OCI-LY7 (cell line): ENCODE data around the gene PBX1. TPM values are rescaled to one million over a fixed set of nuclear protein-coding genes. Genes with fewer than 3 reads are reported as not detected.

ENCODE experiments used
- BruUV-seq: library from RNA; stranded (reverse); fragments of 400-500 nt; replicated peaks from 2 replicates; lab custom pipeline; 2021; lab: Mats Ljungman, UMichigan
- CTCF ChIA-PET: fragments of 300-600 bp; sonication (Branson Sonifier 250); formaldehyde crosslinking; loops from one replicate; lab custom pipeline; 2022; ENCODE audit warnings: antibody characterized with exemption; ENCODE audit not compliant: unreplicated experiment; lab: Charles Lee
- POLR2A ChIA-PET: fragments of 300-600 bp; sonication (Branson Sonifier 250); formaldehyde crosslinking; loops from one replicate; lab custom pipeline; 2022; ENCODE audit warnings: antibody characterized with exemption; lab: Charles Lee
- DNase-seq: peaks from one replicate; pipeline ENCODE4 v3.0.0-alpha.2; 2015; ENCODE audit warnings: low spot score
- H2AFZ ChIP-seq: fragments of 200-600 bp; sonication (generic), shearing (Covaris generic); 2 replicates; pipeline ENCODE4 v1.6.1; 2014; ENCODE audit warnings: mild to moderate bottlenecking, antibody characterized with exemption, low read length, moderate library complexity
- H3K27ac ChIP-seq: fragments of 200-600 bp; sonication (generic); 2 replicates; pipeline ENCODE4 v1.5.1; 2014; ENCODE audit warnings: mixed run types, low read depth, mild to moderate bottlenecking, moderate library complexity, low read length, inconsistent platforms; ENCODE audit not compliant: poor library complexity, severe bottlenecking
- H3K36me3 ChIP-seq: fragments of 200-600 bp; sonication (generic); 2 replicates; pipeline ENCODE4 v1.6.1; 2014; ENCODE audit warnings: mild to moderate bottlenecking, antibody characterized with exemption, low read length, moderate library complexity, mixed read lengths; ENCODE audit not compliant: insufficient read depth
- H3K4me1 ChIP-seq: fragments of 200-600 bp; sonication (generic); 2 replicates; pipeline ENCODE4 v1.5.1; 2014; ENCODE audit warnings: mild to moderate bottlenecking, low read length; ENCODE audit not compliant: insufficient read depth, poor library complexity, severe bottlenecking
- H3K4me2 ChIP-seq: fragments of 200-600 bp; sonication (generic); 2 replicates; pipeline ENCODE4 v1.6.1; 2014; ENCODE audit warnings: mild to moderate bottlenecking, low read length
- H3K4me3 ChIP-seq: fragments of 200-600 bp; sonication (generic); 2 replicates; pipeline ENCODE4 v1.5.1; 2014; ENCODE audit warnings: mild to moderate bottlenecking, low read depth, low read length; ENCODE audit not compliant: poor library complexity, severe bottlenecking
- H3K79me2 ChIP-seq: fragments of 200-600 bp; sonication (generic); 2 replicates; pipeline ENCODE4 v1.6.1; 2016; ENCODE audit warnings: low read depth, mild to moderate bottlenecking, low read length, moderate library complexity, mixed read lengths; ENCODE audit not compliant: insufficient read depth
- H3K9me2 ChIP-seq: fragments of 200-600 bp; sonication (generic); 2 replicates; pipeline ENCODE4 v1.6.1; 2016; ENCODE audit warnings: mild to moderate bottlenecking, low read length, mixed read lengths; ENCODE audit not compliant: insufficient read depth
- H3K9me3 ChIP-seq: fragments of 200-600 bp; sonication (generic); 2 replicates; pipeline ENCODE4 v1.6.1; 2014; ENCODE audit warnings: mild to moderate bottlenecking, mixed run types, low read length, mixed read lengths
- H4K20me1 ChIP-seq: fragments of 200-600 bp; sonication (generic); 2 replicates; pipeline ENCODE4 v1.6.1; 2014; ENCODE audit warnings: mild to moderate bottlenecking, antibody characterized with exemption, low read length, moderate library complexity, mixed read lengths; ENCODE audit not compliant: insufficient read depth
- EZH2phosphoT487 ChIP-seq: fragments of 200-600 bp; sonication (generic); IDR thresholded peaks from 2 replicates; pipeline ENCODE4 v1.6.1; 2018; ENCODE audit warnings: low read depth, borderline replicate concordance, mild to moderate bottlenecking, mixed run types, antibody characterized with exemption, low read length, moderate library complexity, mixed read lengths
- intact Hi-C: fragments of 100-400 bp; cut with micrococcal nuclease; formaldehyde crosslinking; loops from one replicate; pipeline ENCODE4 v1.10.0; 2022; ENCODE audit not compliant: unreplicated experiment
- total RNA-seq, 2 experiments: library from RNA; depleted of rRNA in 1 of 2; stranded (reverse); fragments of >200 nt in 1 of 2; shearing (Covaris generic) in 1 of 2; gene quantifications; 2 replicates each; pipeline ENCODE4 v1.2.3, GENCODE V29; 2014 to 2022
- TF ChIP-seq, protein P1 (sequence below): fragments of 200-600 bp; sonication (generic); conservative IDR thresholded peaks from 2 replicates; pipeline ENCODE4 v1.5.1; 2014; ENCODE audit warnings: mild to moderate bottlenecking, antibody characterized with exemption, low read length, moderate library complexity, mixed read lengths

Gene PBX1
- total RNA-seq, 2 experiments from 2014 or later = not detected

DNA sequence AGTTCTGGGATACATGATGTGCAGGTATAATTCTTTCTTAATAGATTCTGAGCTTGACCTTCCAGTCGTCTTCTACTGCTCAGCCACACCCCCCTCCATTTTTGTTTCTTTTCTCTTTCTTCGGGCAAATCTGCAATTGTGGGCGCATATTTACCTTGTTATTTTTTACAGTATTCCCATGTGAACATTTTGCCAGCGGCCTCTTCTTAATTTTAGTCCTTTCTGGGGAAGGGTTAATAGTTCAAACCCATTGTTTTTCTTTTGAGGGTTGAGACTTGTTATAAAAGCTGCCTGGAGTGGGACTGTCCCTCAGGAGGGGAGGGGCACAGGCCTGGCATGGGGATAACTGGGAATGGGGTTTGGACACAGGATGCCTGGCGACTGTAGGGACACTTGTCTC, 40.3 kb downstream of the PBX1 start:
- no peak for DNase-seq
- BruUV-seq = no TSS peak
- Histone ChIP-seq H3K27ac (no peak overlapping the region), H3K9me2 (no peaks in the 10 kb centered on the region), H4K20me1 (no peaks in the 10 kb centered on the region), H2AFZ (no peak overlapping the region), H3K36me3 (no peaks in the 10 kb centered on the region), H3K4me3 (no peak overlapping the region), H3K4me1 (no peaks in the 10 kb centered on the region), H3K9me3 (no peaks in the 10 kb centered on the region), H3K79me2 (no peaks in the 10 kb centered on the region), H3K4me2 (no peak overlapping the region)
- POLR2A ChIA-PET = interaction anchor here (0.6 kb wide), 1 partner anchor 79 kb away, joined by 5 read pairs; no protein-coding TSS in a partner anchor
- CTCF ChIA-PET = no interaction called here
- TF ChIP-seq, protein P1, sequence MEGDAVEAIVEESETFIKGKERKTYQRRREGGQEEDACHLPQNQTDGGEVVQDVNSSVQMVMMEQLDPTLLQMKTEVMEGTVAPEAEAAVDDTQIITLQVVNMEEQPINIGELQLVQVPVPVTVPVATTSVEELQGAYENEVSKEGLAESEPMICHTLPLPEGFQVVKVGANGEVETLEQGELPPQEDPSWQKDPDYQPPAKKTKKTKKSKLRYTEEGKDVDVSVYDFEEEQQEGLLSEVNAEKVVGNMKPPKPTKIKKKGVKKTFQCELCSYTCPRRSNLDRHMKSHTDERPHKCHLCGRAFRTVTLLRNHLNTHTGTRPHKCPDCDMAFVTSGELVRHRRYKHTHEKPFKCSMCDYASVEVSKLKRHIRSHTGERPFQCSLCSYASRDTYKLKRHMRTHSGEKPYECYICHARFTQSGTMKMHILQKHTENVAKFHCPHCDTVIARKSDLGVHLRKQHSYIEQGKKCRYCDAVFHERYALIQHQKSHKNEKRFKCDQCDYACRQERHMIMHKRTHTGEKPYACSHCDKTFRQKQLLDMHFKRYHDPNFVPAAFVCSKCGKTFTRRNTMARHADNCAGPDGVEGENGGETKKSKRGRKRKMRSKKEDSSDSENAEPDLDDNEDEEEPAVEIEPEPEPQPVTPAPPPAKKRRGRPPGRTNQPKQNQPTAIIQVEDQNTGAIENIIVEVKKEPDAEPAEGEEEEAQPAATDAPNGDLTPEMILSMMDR = no peak
- TF ChIP-seq EZH2phosphoT487 = no peak
- intact Hi-C loops = no loop called here

DNA sequence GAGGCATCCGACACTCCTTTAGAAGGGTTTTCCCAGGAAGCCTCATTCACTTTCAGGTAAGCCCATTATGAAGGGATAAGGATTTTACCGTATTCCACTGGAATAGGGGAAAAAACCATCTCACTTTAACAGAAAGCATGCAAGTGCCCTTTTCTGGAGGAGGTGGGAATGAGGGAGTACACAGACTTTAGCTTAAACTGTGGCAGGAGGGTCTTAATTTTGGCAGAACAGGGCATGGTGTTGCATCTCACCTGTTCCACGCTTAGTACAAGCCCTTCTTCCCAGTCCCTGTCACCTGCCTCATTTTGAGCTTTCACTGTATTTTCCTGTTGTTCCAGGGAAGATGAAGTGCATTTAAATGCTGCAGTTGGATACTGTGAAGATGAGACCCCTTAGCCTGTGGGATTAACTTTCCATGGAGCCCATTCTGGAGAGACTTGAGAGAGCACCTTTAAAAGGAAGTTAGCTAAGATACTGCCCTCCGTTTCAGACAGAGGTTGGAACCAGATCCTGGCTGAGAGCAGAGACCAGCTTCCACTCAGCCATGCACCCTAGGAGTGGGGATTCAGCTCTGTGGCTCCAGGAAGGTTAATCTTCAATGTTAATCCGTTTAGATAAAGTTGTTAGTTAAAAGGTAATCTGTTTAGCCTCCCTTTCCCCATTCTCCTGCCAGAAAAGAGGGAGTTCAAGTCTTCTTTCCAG, 42.6 kb downstream of the PBX1 start:
- Histone ChIP-seq H3K27ac (no peak overlapping the region), H2AFZ (no peak overlapping the region), H3K9me3 (no peaks in the 10 kb centered on the region), H3K4me1 (no peaks in the 10 kb centered on the region), H3K79me2 (no peaks in the 10 kb centered on the region), H4K20me1 (no peaks in the 10 kb centered on the region), H3K9me2 (no peaks in the 10 kb centered on the region), H3K4me2 (no peak overlapping the region), H3K4me3 (no peak overlapping the region), H3K36me3 (no peaks in the 10 kb centered on the region)
- no peak for TF ChIP-seq EZH2phosphoT487
- TF ChIP-seq, protein P1 = no peak
- ChIA-PET CTCF (no interaction called here), POLR2A (interaction anchor here (0.7 kb wide), 1 partner anchor 336 kb away, joined by 3 read pairs; no protein-coding TSS in a partner anchor)
- intact Hi-C loops = no loop called here
- no TSS peak for BruUV-seq
- DNase-seq = no peak

DNA sequence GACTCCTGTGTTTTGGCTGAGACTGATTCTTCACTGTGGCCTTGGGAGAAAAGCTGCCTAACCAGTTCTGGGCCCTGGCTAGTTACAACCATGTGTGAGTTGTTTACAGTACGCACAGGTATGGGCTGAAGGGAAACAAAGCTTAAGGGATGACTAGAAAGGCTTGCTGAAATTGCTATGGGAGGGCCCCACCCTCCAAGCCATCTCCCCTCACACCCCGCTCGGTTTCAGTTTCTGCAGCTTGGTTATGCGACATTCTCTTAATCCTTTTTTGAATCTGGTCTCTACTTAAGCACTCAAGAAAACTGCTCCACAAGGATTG, 43.1 kb downstream of the PBX1 start:
- no TSS peak for BruUV-seq
- H3K79me2 ChIP-seq = no peaks in the 10 kb centered on the region
- H3K9me3 ChIP-seq = no peaks in the 10 kb centered on the region
- TF ChIP-seq, protein P1 = no peak
- TF ChIP-seq EZH2phosphoT487 = no peak
- no peaks in the 10 kb centered on the region for H3K36me3 ChIP-seq
- DNase-seq = no peak
- no peaks in the 10 kb centered on the region for H3K9me2 ChIP-seq
- ChIA-PET POLR2A (interaction anchor here (0.7 kb wide), 1 partner anchor 336 kb away, joined by 3 read pairs; no protein-coding TSS in a partner anchor), CTCF (no interaction called here)
- no peaks in the 10 kb centered on the region for H3K4me1 ChIP-seq
- H3K27ac ChIP-seq = no peak overlapping the region
- H3K4me2 ChIP-seq = no peak overlapping the region
- no peak overlapping the region for H2AFZ ChIP-seq
- no peak overlapping the region for H3K4me3 ChIP-seq
- intact Hi-C loops = no loop called here
- H4K20me1 ChIP-seq = no peaks in the 10 kb centered on the region
